ENCODE results near the gene NKAIN4. TPM values are rescaled to one million over a fixed set of nuclear protein-coding genes. Genes with fewer than 3 reads are reported as not detected.
A peak's percentile ranks its signal among the peaks of the same experiment; 100 is the strongest.

NKAIN4 gene
- total RNA-seq = 1 to 10 TPM in 1 of 9 donors, under 1 TPM in 2, not detected in 6; 0.15 to 2.8 (median 0.28) TPM
- polyA plus RNA-seq = under 1 TPM; 0.31 to 0.64 (median 0.40) TPM
- long read RNA-seq, donor 1, partial matches to known transcripts = 9 of 9 reads
- long read RNA-seq, donor 1, other reads (novel, unspliced or antisense) = 0 of 9 reads
- long read RNA-seq, donor 2 = 0 reads
- long read RNA-seq, donor 3 = 0 reads
- long read RNA-seq, donor 4 = 0 reads
- long read RNA-seq, donor 5 = 0 reads
- long read RNA-seq, donor 6 = 0 reads
- long read RNA-seq, donor 7 = 0 reads
- long read RNA-seq, donor 8, partial matches to known transcripts = 0 of 1 reads
- long read RNA-seq, donor 8, other reads (novel, unspliced or antisense) = 0 of 1 reads
- long read RNA-seq, donor 9, partial matches to known transcripts = 5 of 5 reads
- long read RNA-seq, donor 9, other reads (novel, unspliced or antisense) = 0 of 5 reads
- long read RNA-seq, donor 10 = 0 reads

DNA sequence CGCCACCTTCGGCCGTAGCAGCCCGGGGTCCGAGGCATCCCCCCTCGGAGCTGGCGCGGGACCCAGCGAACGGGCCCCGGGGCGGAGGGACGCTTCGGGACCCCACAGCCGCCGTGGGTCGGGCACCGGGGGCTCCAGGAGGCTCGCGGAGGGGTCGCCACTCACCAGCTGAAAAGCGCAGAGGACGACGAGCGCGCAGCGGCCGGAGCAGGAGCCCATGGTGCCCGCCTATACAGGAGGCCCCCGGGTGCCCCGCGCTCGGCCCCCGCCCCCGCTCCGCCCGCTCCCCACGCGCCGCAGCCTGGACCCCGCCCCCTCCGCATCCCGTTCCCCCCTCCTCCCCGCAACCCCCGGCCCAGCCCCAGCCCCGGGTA, at the start of gene NKAIN4:
Gene NKAIN4 (minus strand): TSS at position 232 of the 374 bp plus-strand sequence. CDS start 13 bp downstream, at position 219.
- Histone ChIP-seq H3K27me3 (peaks cover 43% of the 10 kb centered on the region), H3K4me1 (replicated peaks in 1 of 2) (peaks cover 0 to 5% of the 10 kb centered on the region in 2 donors), H3K36me3 (replicated peaks in 1 of 2) (no peaks in the 10 kb centered on the region), H3K4me3 (peak within 1 kb of the TSS in 1 of 4 donors; percentile 34), H3K9me3 (replicated peaks in 1 of 3) (no peaks in the 10 kb centered on the region), H3K27ac (no peak within 1 kb of the TSS)
- DNase-seq = no peak
- WGBS, 4 donors = 0 to 3% (median 2%) methylated on average over 12 to 45 of the region's 46 CpGs; no CpG with 5 or more reads in 1 of the 4 donors
- TF ChIP-seq, protein P1, sequence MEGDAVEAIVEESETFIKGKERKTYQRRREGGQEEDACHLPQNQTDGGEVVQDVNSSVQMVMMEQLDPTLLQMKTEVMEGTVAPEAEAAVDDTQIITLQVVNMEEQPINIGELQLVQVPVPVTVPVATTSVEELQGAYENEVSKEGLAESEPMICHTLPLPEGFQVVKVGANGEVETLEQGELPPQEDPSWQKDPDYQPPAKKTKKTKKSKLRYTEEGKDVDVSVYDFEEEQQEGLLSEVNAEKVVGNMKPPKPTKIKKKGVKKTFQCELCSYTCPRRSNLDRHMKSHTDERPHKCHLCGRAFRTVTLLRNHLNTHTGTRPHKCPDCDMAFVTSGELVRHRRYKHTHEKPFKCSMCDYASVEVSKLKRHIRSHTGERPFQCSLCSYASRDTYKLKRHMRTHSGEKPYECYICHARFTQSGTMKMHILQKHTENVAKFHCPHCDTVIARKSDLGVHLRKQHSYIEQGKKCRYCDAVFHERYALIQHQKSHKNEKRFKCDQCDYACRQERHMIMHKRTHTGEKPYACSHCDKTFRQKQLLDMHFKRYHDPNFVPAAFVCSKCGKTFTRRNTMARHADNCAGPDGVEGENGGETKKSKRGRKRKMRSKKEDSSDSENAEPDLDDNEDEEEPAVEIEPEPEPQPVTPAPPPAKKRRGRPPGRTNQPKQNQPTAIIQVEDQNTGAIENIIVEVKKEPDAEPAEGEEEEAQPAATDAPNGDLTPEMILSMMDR (IDR thresholded peaks at IDR 0.05) = no peak
- TF ChIP-seq POLR2A (IDR thresholded peaks at IDR 0.05) = no peak
- intact Hi-C loops (cut with DNase I) = no loop called here

DNA sequence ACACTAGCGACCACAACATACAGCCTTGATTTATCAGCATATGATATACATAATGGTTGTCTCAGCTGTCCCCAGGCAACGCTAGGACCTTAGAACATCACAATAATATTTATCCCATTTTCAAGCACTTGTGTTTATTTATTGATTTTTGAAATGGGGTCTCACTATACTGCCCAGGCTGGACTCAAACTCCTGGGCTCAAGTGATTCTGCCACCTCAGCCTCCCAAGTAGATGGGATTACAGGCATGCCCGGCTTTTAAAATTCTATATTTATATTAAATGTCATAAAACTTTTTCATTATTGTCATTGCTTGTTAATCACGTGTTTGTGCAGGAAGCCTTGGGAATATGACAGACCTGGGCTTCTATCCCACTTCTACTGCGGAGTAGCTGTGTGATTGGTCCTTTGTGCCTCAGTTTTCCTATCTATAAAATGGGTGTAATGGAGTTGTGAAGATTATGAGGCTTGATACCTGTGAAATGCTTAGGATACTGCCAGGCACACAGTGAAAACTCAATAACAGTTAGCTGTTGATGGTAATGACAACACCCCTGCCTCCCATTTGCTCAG, 48.9 kb upstream of the NKAIN4 start:
- Histone ChIP-seq H3K4me3 (no peak overlapping the region), H3K9me3 (replicated peaks in 1 of 3) (no peaks in the 10 kb centered on the region), H3K27me3 (peaks cover 32% of the 10 kb centered on the region), H3K4me1 (replicated peaks in 1 of 2) (no peaks in the 10 kb centered on the region), H3K36me3 (replicated peaks in 1 of 2) (no peaks in the 10 kb centered on the region), H3K27ac (no peak overlapping the region)
- 62 to 72% (median 65%) methylated on average over 5 of the region's 5 CpGs for WGBS, 4 donors
- TF ChIP-seq POLR2A (IDR thresholded peaks at IDR 0.05) = no peak
- TF ChIP-seq, protein P1 (IDR thresholded peaks at IDR 0.05) = no peak
- DNase-seq = no peak
- intact Hi-C loops (cut with DNase I) = no loop called here

DNA sequence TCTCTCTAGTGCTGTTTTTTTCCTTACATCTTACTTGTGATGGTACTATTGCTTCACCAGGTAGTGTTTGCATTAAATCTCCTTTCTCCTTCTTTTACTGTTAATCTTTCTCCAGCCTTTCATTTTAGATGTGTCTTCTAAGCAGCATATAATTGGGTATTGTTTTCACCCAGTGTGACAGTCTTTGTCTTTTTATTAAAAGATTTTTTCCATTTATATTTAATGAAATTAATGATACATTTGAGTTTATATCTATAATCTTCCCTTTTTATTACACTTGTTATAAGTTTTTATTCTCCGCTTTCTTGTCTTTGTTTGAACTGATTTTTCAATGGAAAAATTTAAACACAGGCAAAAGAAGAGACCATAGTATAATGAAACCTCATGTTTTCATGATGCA, 47.4 kb upstream of the NKAIN4 start:
- H3K9me3 ChIP-seq (replicated peaks in 1 of 3) = no peaks in the 10 kb centered on the region
- TF ChIP-seq POLR2A (IDR thresholded peaks at IDR 0.05) = no peak
- TF ChIP-seq, protein P1 (IDR thresholded peaks at IDR 0.05) = no peak
- H3K27ac ChIP-seq = no peak overlapping the region
- intact Hi-C loops (cut with DNase I) = no loop called here
- DNase-seq = no peak
- H3K27me3 ChIP-seq = peaks cover 32% of the 10 kb centered on the region
- H3K4me1 ChIP-seq (replicated peaks in 1 of 2) = no peaks in the 10 kb centered on the region
- WGBS, 4 donors = 87 to 100% (median 98%) methylated on average over 1 of the region's 1 CpG
- H3K4me3 ChIP-seq = no peak overlapping the region
- H3K36me3 ChIP-seq (replicated peaks in 1 of 2) = no peaks in the 10 kb centered on the region

DNA sequence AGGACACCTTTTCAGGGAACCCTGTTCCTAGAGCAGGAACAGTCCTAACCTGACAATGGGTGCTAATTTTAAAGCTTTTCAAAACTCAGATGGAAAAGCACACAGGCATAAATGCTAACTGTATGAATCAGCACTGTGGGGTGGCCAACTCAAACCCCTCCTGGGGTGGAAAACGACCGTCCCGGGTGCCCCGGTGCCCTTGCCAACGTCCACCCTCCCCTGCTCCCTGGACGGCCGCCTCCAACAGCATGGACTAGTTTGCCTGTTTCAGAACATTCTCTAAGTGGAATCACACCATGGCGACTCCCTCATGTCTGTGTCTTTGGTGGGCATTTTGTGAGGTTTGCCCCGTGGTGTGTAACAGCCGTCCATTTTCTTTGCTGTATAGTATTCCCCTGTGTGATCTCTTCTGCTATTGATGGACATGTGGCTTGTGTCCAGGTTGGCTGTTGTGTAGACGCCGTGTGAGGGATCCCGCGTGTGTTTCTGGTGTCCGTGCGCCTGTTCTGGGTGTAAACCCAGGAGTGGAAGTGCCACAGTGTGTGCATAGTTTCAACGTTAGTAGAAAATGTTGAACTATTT, 44.6 kb upstream of the NKAIN4 start:
- Histone ChIP-seq H3K9me3 (replicated peaks in 1 of 3) (no peaks in the 10 kb centered on the region), H3K4me1 (replicated peaks in 1 of 2) (no peaks in the 10 kb centered on the region), H3K4me3 (no peak overlapping the region), H3K36me3 (replicated peaks in 1 of 2) (no peaks in the 10 kb centered on the region), H3K27ac (no peak overlapping the region), H3K27me3 (peaks cover 37% of the 10 kb centered on the region)
- TF ChIP-seq, protein P1 (IDR thresholded peaks at IDR 0.05) = no peak
- no peak for TF ChIP-seq POLR2A (IDR thresholded peaks at IDR 0.05)
- DNase-seq = no peak
- intact Hi-C loops (cut with DNase I) = no loop called here
- WGBS, 4 donors = 78 to 84% (median 82%) methylated on average over 14 to 17 of the region's 17 CpGs

Data from adrenal gland (tissue), 19 donors.